IPS-NIHi11 (cell line): ENCODE measurements around the gene GPR21.

Experiments used
- DNase-seq: peaks from one replicate; pipeline ENCODE4 v3.0.0; 2012; ENCODE audit warnings: mixed read lengths, low spot score

The GPR21 gene

DNA sequence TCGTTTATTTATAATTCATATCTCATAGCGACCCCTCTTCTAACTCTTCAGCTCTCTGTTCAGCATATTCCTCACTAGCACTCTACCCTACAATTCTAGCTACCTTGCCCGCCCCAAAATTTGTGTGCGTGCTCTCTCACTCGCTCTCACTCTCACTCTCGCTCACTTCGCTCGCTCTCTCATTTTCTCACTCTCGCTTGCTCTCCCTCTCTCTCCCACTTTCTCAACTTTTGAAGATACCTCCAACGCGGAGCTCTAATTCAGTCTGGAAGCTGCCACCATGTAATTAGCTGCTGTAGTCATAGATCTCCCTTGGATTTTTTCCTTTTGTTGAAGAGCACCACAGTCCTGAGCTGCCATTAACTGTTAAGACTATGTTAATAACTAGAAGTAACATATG lies 30.4 kb downstream of the GPR21 start:
- no peak for DNase-seq

DNA sequence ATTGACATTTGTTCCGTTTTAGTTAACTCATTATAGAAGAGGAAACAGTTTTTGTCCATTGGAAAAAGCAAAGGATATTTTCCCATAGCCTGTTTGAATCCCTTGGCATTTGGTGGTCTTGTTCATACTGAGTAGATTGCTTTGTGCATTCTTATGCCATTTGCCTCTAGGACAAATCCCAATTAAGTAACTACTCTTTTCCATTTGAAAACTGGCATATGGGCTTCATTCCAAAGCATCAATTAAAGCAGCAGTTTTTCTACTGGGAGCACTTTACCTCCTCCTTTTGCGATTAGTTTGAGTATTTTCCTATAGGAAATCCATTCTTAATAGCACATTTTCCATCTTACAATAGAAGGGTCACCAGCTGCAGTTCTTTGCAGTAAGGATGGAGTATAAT lies 31.2 kb downstream of the GPR21 start:
- no peak for DNase-seq

DNA sequence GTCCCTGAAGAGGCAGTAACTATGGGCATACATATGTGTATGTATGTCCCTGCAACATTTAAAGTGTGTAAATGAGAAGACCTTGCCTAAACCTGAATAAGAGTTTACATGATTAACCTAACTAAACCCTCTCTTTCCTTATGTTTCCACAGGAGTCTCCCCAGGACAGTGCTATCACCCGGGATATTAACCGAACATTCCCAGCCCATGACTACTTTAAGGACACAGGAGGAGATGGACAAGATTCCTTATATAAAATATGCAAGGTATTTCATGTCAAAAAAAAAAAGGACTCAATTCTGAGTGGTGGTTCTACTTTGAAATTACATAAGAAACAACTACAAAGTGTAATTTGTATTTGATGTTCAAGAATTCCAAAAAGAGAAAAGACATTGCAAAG lies 31.7 kb downstream of the GPR21 start:
- DNase-seq, result no peak

DNA sequence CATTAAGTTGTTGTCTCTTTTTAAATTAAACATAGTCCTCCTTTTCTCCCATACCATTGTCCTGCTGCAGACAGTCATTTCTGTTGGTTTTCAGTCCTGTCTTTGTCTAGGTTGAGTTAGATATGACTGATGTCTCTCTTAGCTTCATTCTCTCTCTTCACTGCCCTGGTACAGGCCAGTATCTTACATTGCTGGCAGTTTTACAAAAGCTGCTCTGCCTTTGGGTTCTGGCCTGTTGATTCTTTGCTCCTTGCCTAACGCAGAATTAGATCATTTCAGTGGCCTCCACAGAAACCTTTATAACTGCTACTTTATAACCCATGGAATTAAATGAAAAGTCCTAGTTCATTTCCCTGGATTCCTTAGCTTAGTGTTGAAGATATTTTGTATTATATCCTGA lies 33.7 kb downstream of the GPR21 start:
- no peak for DNase-seq

DNA sequence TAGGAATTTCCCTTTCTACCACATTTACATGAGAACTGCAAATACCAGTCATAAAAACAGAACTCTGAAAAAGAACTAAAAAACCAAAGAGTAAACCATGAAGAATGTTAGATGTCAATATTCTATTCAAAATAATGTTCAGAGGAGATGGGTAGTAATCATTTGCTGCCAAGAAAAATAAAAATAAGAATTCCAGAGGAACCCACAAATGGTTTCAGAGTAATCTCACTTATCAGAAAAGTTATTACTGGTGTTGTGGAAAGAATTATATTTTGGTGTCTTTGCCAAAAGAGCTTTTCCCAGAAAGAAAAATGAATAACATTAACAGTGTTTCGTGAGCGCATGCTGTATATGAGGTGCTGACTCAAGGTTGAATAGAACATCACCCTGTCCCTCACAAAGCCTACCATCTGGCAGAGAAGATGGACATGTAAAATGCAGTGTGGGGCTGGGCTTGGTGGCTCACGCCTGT lies 35.6 kb downstream of the GPR21 start:
- DNase-seq, result no peak

DNA sequence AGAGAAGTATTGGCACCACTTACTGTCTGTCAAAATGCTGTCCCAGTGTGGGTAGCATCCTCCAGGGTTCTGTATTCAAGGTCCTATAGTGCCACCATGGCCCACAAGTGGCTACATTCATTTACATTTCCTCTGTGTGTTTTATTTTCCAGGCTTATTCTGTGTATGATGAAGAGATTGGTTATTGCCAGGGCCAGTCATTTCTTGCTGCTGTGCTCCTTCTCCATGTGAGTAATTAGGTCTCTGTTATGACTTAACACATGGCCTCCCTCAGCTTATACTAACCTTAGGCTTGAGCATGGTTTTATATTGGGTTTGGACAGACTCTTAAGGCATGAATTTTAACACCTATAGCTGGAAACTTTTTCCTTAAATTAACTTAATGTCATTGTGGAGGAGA lies 36.7 kb downstream of the GPR21 start:
- no peak for DNase-seq

DNA sequence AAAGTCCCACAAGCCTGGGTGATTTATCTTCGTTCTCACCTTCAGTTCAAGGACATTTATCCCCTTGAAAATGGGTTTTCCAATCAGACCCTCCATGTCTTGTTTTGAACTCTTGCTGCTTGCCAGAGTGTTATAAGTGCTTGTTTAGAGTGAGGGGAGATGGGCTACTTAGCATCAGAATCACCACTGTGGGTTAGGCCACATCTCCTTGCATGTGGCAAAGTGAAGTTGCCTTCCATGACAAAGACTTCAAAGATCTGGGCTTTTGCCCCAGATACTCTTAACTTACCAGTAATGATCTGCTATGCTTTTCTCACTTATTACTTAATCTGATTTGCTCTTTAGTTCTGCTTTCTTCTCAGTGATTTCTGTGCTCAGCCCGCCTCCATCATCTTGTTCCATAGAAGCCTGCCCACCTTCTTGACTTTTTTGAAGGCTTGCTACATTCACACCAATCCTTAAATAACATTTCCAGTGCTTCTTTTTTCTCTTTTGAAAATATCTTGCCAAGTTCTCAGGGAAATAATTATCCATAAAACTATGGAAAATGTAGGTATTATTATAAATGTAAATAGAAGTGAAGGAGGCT lies 39.0 kb downstream of the GPR21 start:
- DNase-seq, result peak; percentile 38

DNA sequence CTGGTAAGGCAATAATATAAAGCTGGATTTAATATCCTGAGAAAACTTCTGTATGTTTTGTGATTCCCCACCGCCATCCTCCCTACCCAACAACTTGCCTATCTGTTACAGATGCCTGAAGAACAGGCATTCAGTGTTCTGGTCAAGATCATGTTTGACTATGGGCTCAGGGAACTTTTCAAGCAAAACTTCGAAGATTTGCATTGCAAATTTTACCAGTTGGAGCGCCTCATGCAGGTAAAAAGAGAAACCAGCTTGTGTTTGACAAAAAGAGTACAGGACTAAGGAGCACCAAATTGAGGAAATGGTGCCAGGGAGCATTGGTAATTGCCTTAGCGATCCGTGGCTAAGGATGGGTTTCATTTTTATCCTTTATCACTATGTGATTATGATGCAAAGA lies 40.0 kb downstream of the GPR21 start:
- no peak for DNase-seq

DNA sequence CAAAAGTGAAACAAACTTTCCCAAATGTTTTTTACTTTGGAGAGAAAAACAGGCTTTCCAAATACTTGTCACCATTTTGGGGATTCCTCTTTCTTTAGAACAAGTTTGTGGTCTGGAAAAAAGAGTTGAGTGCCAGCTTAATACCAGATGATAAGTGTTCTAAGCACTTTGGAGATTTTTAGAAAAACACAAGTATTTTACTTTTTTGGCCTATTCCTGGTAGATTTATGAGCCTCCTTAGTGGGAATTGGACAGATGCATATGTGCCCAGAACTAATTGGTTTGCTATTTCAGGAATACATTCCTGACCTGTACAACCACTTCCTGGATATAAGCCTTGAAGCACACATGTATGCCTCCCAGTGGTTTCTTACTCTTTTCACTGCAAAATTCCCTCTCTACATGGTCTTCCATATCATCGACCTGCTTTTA lies 40.5 kb downstream of the GPR21 start:
- DNase-seq, result no peak

DNA sequence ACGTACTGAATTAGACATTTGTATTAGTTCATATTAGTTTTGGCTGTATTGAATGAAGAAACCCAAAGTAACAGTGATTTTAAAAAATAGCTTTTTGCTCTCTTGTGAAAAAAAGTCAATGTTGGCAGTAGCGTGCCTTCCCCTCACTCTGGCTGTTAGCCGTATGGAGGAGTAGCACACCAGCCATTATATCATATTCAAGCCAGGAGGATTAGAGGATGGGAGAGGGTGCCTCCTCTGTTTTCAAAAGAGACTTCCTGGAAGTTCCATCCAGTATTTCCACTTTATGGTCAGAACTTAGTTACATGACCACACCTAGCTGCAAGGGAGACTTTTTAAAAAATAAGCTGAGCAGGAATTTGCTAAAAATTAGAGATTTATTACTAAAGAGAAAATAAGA lies 41.2 kb downstream of the GPR21 start:
- DNase-seq, result no peak

DNA sequence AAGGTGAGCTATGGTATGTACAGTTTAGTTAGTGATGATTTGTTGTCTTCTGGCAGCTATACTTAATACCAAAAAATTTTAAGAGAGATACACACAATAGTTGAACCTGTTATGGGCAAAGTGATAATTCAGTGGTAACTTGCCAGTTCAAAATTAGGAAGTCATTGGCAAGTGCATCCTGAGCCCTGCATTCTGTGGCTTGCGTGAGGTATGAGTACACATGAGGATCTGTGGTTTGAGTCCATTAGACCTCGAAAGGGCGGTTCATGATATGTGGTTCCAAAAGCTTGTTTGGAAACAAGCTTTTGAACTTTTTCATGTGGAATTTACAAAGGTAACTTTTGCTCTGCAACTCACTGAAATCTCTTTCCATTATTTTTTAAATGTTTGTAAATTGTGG lies 47.0 kb downstream of the GPR21 start:
- no peak for DNase-seq

DNA sequence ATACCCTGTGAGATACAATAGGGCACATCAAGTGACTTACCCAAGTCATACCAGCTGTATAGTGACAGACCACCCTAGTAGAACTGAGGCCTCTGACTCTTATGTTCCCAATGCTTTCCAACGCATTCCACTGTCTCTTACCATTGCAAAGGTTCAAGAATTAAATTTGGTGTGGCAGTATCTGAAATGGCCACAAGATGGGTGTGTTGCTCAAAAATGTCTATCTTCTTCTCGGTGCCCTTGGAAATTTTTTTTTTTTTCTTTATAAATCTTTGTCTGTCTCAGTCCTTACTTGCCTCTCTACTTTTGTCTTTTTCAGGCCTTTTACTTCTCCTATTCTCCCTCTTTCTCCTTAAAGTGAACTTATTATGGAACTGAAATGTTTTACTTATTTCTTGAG lies 48.4 kb downstream of the GPR21 start:
- DNase-seq, result peak; percentile 37

DNA sequence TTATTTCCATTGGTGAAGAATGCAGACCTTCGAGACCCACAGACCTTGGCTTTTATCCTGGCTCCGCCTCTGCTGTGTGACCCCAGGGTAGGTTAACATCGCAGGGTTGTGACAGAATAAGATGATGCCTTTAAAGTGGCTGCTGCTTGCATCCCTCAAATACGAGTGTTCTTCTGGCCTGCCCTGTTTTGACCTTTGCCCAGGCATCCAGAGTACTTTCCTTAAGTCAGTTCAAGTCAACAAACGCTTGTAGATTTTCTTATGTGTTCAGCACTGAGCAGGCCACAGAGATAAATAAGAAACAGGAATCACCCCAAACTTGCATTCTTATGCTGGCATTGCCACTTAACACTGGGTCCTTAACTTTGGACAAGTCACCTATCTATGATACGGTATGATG lies 50.2 kb downstream of the GPR21 start:
- DNase-seq, result no peak

DNA sequence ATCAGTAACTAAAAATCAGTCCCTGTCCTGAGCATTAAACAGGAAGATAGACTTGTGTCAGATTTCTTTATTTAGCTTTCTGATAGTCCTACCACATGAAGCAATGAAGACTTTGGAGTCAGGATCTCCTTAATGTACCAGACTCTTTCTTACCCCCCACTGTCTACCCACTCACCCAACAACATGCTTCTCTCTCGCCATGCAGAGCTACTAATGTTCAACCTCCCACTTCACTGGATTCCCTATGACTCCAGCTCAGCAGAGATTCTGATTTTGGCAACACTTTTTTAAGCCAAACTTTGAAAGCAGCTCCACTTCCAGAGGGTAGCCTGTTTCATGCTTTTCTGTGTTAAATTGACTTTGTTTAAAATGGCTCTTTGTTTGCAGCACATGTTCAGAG lies 50.8 kb downstream of the GPR21 start:
- DNase-seq, result no peak
